ENCODE measurements around the gene AKR1B1.
"Not testable (repeated sequence)": the region's sequence is repeated elsewhere in the genome, so short reads cannot be mapped to it uniquely, and the experiment has no call there.

AKR1B1 gene

GRCh38 chr7:134458806-134459698, at the start of gene AKR1B1:
Gene AKR1B1, minus strand, starts transcription at chr7:134459100. Its CDS starts 38 bp downstream, at chr7:134459062.
- DNase-seq (ENCODE audit: low read depth in 1 of 2, low spot score in 1 of 2), result peak; percentile 67 to 79

GRCh38 chr7:134505856-134506255, 47.0 kb upstream of the AKR1B1 start:
- no peak for DNase-seq (ENCODE audit: low read depth in 1 of 2, low spot score in 1 of 2)

- no peak for DNase-seq (ENCODE audit: low read depth in 1 of 2, low spot score in 1 of 2)
Observed at GRCh38 chr7:134504660-134505164, 45.8 kb upstream of the AKR1B1 start.

DNA sequence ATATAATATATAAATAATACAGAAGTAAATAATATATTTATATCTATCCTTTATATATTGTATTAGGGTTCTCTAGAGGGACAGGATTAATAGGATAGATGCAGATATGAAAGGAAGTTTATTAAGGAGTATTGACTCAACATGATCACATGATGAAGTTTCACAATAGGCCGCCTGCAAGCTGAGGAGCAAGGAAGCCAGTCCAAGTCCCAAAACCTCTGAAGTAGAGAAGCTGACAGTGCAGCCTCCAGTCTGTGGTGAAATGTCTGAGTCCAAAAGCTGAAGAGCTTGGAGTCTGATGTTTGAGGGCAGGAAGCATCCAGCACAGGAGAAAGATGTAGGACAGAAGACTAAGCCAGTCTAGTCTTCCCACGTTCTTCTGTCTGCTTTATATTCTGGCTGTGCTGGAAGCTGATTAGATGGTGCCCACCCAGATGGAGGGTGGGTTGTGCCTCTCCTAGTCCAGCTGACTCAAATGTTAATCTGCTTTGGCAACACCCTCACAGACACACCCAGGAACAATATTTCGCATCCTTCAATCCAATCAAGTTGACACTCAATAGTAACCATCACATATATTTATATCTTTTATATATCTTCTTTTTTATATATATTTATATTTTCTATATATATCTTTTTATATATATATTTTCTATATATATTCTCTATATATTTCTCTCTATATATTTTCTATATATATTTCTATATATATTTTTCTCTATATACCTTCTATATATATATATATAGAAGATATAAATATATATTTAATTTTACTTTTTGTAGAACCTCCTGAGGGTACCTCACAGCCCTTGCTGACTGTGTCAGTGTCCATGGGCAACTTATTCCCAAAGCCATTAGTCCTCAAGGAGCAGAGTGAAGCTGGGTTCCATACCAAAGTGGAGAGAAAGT, 43.8 kb upstream of the AKR1B1 start:
- no peak for DNase-seq (ENCODE audit: low read depth in 1 of 2, low spot score in 1 of 2)

DNA sequence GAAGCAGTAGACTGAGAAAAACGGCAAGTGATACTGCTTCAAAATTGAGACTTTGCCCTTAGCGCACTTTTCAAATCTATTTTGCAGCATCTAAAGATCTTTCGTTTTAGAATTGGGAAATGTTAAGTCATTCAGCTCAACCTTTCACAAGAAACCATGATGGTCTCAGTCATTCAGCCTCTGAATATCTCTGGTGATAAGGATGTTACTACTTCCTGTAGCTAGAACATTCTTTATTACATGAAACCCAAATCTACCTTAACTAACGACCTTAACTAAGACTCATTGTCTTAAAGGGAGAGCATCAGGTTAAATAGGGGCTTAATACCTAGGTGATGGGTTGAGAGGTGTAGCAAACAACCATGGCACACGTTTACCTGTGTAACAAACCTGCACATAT, 42.1 kb upstream of the AKR1B1 start:
- no peak for DNase-seq (ENCODE audit: low read depth in 1 of 2, low spot score in 1 of 2)

DNA sequence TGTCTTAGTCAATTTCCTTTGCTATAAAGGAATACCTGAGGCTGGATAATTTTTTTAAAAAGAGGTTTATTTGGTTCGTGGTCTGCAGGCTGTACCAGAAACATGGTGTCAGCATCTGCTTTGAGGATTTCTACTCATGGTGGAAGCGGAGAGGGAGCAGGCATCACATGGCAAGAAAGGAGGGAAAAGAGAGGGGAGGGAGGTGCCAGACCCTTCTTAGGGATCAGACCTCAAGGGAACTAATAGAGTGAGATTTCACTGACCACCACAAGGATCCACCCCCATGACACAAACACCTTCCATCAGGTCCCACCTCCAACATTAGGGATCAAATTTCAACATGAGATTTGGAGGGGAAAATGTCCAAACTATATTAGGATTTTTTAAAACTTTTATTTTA, 41.5 kb upstream of the AKR1B1 start:
- no peak for DNase-seq (ENCODE audit: low read depth in 1 of 2, low spot score in 1 of 2)

DNA sequence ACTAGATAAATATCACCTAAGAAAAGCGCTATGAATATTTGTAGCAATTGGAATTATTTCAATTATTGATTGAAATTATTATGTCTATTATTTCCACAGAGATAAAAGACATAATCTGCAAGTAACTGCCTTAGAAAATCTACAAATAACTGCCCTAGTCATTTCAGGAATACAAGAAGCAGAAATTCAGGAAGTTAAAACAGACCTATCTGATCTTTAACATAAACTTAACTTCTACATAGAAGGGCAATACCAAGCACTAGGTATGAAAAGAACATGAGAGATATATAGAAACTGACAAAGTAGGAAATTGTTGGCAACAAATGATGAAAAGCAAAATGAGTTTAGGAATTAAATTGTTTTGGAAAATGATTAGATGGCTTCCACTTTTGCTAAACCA, 36.6 kb upstream of the AKR1B1 start:
- DNase-seq (ENCODE audit: low read depth in 1 of 2, low spot score in 1 of 2), result no peak

GRCh38 chr7:134493091-134493490, 34.2 kb upstream of the AKR1B1 start:
- no peak for DNase-seq (ENCODE audit: low read depth in 1 of 2, low spot score in 1 of 2)

DNA sequence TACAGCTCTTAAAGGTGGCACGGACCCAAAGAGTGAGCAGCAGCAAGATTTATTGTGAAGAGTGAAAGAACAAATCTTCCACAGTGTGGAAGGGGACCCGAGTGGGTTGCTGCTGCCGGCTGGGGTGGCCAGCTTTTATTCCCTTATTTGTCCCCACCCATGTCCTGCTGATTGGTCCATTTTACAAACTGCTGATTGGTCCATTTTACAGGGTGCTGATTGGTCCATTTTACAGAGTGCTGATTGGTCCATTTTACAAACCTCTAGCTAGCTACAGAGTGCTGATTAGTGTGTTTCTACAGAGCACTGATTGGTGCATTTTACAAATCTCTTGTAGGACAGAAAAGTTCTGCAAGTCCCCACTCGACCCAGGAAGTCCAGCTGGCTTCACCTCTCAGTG, 28.8 kb upstream of the AKR1B1 start:
- DNase-seq (ENCODE audit: low read depth in 1 of 2, low spot score in 1 of 2), result not testable (repeated sequence)

DNA sequence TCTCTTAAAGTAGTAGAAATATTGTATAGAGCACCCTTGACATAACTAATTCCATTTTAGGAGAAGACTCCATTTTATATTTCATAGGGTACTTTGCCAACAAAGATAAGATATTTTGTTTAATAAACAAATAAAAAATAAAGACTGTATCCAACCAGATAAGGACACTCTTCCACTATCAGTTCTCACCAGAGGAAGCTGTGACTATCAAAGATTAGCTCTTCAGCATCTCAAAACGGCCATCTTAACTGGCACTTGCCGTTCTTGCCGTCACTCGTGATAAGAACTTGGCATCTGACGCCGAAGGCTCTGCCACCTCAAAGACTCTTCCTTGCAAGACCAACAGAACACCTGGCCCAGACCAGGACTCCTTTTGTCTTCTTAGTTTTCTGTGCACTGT, 26.3 kb upstream of the AKR1B1 start:
- DNase-seq (ENCODE audit: low read depth in 1 of 2, low spot score in 1 of 2), result no peak

- DNase-seq (ENCODE audit: low read depth in 1 of 2, low spot score in 1 of 2), result no peak
Observed at GRCh38 chr7:134483296-134483695, 24.4 kb upstream of the AKR1B1 start.

DNA sequence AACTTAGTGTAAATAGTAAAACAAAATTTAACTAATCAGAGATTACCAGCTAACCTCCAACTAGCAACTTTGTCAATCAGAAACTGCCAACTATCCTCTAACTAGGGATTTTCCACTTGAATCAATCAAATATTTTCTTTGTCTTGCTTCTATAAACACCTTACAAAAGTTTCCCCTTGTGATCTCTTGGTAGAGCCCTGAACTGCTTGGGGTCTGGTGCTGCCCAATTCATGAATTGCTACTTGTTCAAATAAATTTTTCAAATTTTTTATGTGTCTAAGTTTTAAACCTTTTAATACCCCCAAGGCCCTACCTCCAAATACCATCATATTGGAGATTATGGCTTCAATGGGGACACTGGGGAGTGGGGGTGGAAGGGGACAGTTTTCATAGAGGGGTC, 24.0 kb upstream of the AKR1B1 start:
- no peak for DNase-seq (ENCODE audit: low read depth in 1 of 2, low spot score in 1 of 2)

- DNase-seq (ENCODE audit: low read depth in 1 of 2, low spot score in 1 of 2), result no peak
Observed at GRCh38 chr7:134481167-134481566, 22.3 kb upstream of the AKR1B1 start.

GRCh38 chr7:134480730-134481129, 21.8 kb upstream of the AKR1B1 start:
- no peak for DNase-seq (ENCODE audit: low read depth in 1 of 2, low spot score in 1 of 2)

DNA sequence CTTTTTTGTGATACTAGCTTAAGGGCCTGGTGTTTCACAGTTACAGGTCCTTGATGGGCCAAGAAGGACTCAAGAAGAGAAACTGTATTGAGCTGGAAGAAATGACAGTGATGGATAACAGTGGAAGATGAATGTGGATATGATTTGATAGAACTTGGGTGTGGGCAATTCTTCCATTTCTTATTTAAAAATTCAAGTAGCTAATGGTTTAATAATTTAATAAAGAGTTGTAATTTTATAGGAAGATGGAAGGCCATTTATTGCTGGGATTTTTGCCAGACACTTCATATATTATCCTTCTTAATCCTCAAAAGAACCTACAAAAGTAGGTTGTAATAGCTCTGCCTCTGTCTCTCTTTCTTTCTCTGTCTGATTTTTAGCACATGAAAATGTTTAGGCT, 21.3 kb upstream of the AKR1B1 start:
- DNase-seq (ENCODE audit: low read depth in 1 of 2, low spot score in 1 of 2), result no peak

GRCh38 chr7:134478707-134479106, 19.8 kb upstream of the AKR1B1 start:
- DNase-seq (ENCODE audit: low read depth in 1 of 2, low spot score in 1 of 2), result no peak

DNA sequence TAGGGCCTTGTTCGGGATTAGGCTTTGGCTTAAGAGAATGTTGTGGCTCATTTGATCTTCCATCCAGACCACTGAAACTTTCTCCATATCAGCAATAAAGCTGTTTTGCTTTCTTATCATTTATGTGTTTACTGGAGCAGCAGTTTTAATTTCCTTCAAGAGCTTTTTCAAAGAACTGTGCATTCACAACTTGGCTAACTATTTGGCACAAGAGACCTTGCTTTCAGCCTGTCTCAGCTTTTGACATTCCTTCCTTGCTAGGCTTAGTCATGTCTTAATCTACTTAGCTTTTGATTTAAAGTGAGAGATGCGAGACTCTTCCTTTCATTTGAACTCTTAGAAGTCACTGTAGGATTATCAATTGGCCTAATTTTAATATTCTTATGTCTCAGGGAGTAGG, 19.1 kb upstream of the AKR1B1 start:
- DNase-seq (ENCODE audit: low read depth in 1 of 2, low spot score in 1 of 2), result no peak

DNA sequence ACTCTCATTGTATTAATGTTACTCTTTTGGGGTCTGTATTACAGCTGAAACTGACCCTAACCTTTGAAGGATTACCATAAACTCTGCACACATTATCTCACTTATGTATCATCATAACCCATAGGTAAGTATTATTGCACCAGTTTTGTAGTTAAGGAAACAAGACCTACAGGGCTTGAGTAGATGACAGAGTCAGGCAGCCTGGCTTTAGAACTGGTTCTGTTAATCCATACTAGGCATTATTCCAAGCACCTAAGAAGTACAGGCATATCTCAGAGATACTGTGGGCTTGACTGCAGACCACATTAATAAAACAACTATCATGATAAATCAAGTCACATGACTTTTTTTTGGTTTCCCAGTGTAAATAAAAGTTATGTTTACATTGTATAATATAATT, 17.1 kb upstream of the AKR1B1 start:
- DNase-seq (ENCODE audit: low read depth in 1 of 2, low spot score in 1 of 2), result no peak

- DNase-seq (ENCODE audit: low read depth in 1 of 2, low spot score in 1 of 2), result no peak
Observed at GRCh38 chr7:134474828-134475227, 15.9 kb upstream of the AKR1B1 start.

DNA sequence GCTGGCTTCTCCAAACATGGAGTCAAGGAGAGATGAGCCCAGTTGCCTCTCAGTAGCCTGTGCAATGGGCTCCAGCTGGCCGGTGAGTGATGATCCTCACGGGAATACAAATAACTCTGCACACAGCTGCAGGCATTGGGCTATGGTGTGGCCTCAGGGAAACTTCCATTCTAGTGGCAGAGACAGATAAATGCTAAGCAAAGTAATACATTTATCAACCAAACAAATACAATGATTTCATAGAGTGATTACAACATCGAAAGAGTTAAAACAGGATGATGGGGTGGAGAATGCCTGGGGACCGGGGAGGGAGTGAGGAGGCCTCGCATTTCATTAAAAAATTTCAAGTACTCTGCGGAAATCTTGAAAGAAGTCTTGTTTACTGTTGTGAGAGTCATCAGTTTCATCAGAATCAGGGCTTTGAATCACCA, 15.0 kb upstream of the AKR1B1 start:
- DNase-seq (ENCODE audit: low read depth in 1 of 2, low spot score in 1 of 2), result no peak

- DNase-seq (ENCODE audit: low read depth in 1 of 2, low spot score in 1 of 2), result no peak
Observed at GRCh38 chr7:134472572-134473244, 13.8 kb upstream of the AKR1B1 start.
